ENCODE results near the gene MAST2. TPM values are rescaled to one million over a fixed set of nuclear protein-coding genes. Genes with fewer than 3 reads are reported as not detected.

Gene MAST2
- total RNA-seq, 4 donors from 2014 or later: 8.3 to 24.8 (median 14.5) TPM

- Histone ChIP-seq H3K27me3 (no peaks in the 10 kb centered on the region), H3K27ac (no peak overlapping the region), H3K36me3 (no peaks in the 10 kb centered on the region), H3K4me1 (no peaks in the 10 kb centered on the region), H3K4me3 (no peak overlapping the region), H3K9me3 (no peaks in the 10 kb centered on the region)
- DNase-seq: no peak
- TF ChIP-seq POLR2A (IDR thresholded peaks at IDR 0.05) (no peak), CTCF (IDR thresholded peaks at IDR 0.05) (no peak)
- WGBS, 2 donors: 82 to 87% methylated on average over 8 of the region's 8 CpGs
- intact Hi-C loops (cut with DNase I): no loop called here
These were observed 191.9 kb downstream of the MAST2 start for GRCh38 chr1:45995298-45995697.

- H3K4me3 ChIP-seq: no peak overlapping the region
- TF ChIP-seq CTCF (IDR thresholded peaks at IDR 0.05) (no peak), POLR2A (IDR thresholded peaks at IDR 0.05) (no peak)
- no peaks in the 10 kb centered on the region for H3K36me3 ChIP-seq
- H3K9me3 ChIP-seq: no peaks in the 10 kb centered on the region
- no peaks in the 10 kb centered on the region for H3K27me3 ChIP-seq
- no peak overlapping the region for H3K27ac ChIP-seq
- intact Hi-C loops (cut with DNase I): no loop called here
- DNase-seq: no peak
- WGBS, 2 donors: 75 to 89% methylated on average over 3 of the region's 3 CpGs
- H3K4me1 ChIP-seq: peaks cover 0 to 6% (median 4%) of the 10 kb centered on the region in 3 donors
These were observed 194.7 kb downstream of the MAST2 start for GRCh38 chr1:45998020-45998617.

- no peak for DNase-seq
- no peak overlapping the region for H3K4me3 ChIP-seq
- H3K27ac ChIP-seq: no peak overlapping the region
- WGBS, 2 donors: 94 to 97% methylated on average over 2 of the region's 2 CpGs
- intact Hi-C loops (cut with DNase I): no loop called here
- TF ChIP-seq POLR2A (IDR thresholded peaks at IDR 0.05) (no peak), CTCF (IDR thresholded peaks at IDR 0.05) (no peak)
- no peaks in the 10 kb centered on the region for H3K27me3 ChIP-seq
- no peaks in the 10 kb centered on the region for H3K36me3 ChIP-seq
- no peaks in the 10 kb centered on the region for H3K9me3 ChIP-seq
- H3K4me1 ChIP-seq: peaks cover 0 to 6% (median 4%) of the 10 kb centered on the region in 3 donors
These were observed 196.1 kb downstream of the MAST2 start for GRCh38 chr1:45999507-45999906.

- Histone ChIP-seq H3K27me3 (no peaks in the 10 kb centered on the region), H3K4me1 (peaks cover 0 to 6% (median 4%) of the 10 kb centered on the region in 3 donors), H3K9me3 (no peaks in the 10 kb centered on the region), H3K36me3 (peaks cover 0 to 4% (median 0%) of the 10 kb centered on the region in 3 donors), H3K27ac (no peak overlapping the region), H3K4me3 (no peak overlapping the region)
- WGBS, 2 donors: 49 to 53% methylated on average over 3 of the region's 3 CpGs
- TF ChIP-seq POLR2A (IDR thresholded peaks at IDR 0.05) (no peak), CTCF (IDR thresholded peaks at IDR 0.05) (peak in 1 of 6 experiments; percentile 8)
- no peak for DNase-seq
- intact Hi-C loops (cut with DNase I): no loop called here
These were observed 197.8 kb downstream of the MAST2 start for GRCh38 chr1:46001081-46001785.

GRCh38 chr1:46002551-46003150 lies 199.2 kb downstream of the MAST2 start:
- DNase-seq: no peak
- Histone ChIP-seq H3K27ac (no peak overlapping the region), H3K27me3 (no peaks in the 10 kb centered on the region), H3K4me1 (peaks cover 0 to 6% (median 4%) of the 10 kb centered on the region in 3 donors), H3K36me3 (peaks cover 0 to 18% (median 4%) of the 10 kb centered on the region in 3 donors), H3K4me3 (no peak overlapping the region), H3K9me3 (no peaks in the 10 kb centered on the region)
- intact Hi-C loops (cut with DNase I): no loop called here
- 97 to 100% methylated on average over 2 to 3 of the region's 3 CpGs for WGBS, 2 donors
- TF ChIP-seq POLR2A (IDR thresholded peaks at IDR 0.05): no peak
- TF ChIP-seq CTCF (IDR thresholded peaks at IDR 0.05): no peak

All from esophagus squamous epithelium (tissue), 5 donors.